Breast epithelium (tissue), 3 donors: ENCODE data around the gene AXIN2.

ENCODE experiments used
- CTCF ChIP-seq, 3 donors: fragments of 450-650 bp; IDR thresholded peaks; one replicate each; pipeline ENCODE4 v1.5.1; 2016 to 2017; ENCODE audit warnings: antibody characterized with exemption in 3 of 3, mild to moderate bottlenecking in 3 of 3, moderate library complexity in 3 of 3
- POLR2A ChIP-seq: fragments of 450-650 bp; IDR thresholded peaks from one replicate; pipeline ENCODE4 v1.6.1; 2016; ENCODE audit warnings: antibody characterized with exemption, mild to moderate bottlenecking, moderate library complexity

GRCh38 chr17:65583921-65584603 is 22.6 kb upstream of the AXIN2 start:
- no peak for TF ChIP-seq POLR2A
- no peak for TF ChIP-seq CTCF (IDR thresholded peaks at IDR 0.05)
